SK-N-SH treated with all-trans-retinoic acid at 6 μM for 48 hours (cell line): Measurements from ENCODE around the gene ME3.
A peak's percentile ranks its signal among the peaks of the same experiment; 100 is the strongest.

ENCODE experiments used
- ATAC-seq: fragments of 200-7000 bp; cut with Tn5 transposase; 3 replicates; pipeline ENCODE4 v1.9.1; 2020; ENCODE audit warnings: mild to moderate bottlenecking, moderate library complexity
- ARNTL ChIP-seq: fragments of 450-650 bp; formaldehyde crosslinking; IDR thresholded peaks from 2 replicates; pipeline ENCODE4 v1.5.0; 2020; ENCODE audit warnings: low read depth, mild to moderate bottlenecking, moderate library complexity, borderline replicate concordance
- BACH2 ChIP-seq: fragments of 250-450 bp; sonication (Bioruptor Pico); IDR thresholded peaks from 2 replicates; pipeline ENCODE4 v1.9.0; 2021; ENCODE audit warnings: mild to moderate bottlenecking, borderline replicate concordance
- CSDC2 ChIP-seq: fragments of 250-450 bp; sonication (Bioruptor Pico); IDR thresholded peaks from 2 replicates; pipeline ENCODE4 v1.5.0; 2020; ENCODE audit warnings: mild to moderate bottlenecking, moderate library complexity
- CSRNP3 ChIP-seq: fragments of 250-450 bp; sonication (Bioruptor Pico); IDR thresholded peaks from 2 replicates; pipeline ENCODE4 v1.5.1; 2021; ENCODE audit warnings: mild to moderate bottlenecking, moderate library complexity
- ESRRG ChIP-seq: fragments of 250-450 bp; sonication (Bioruptor Pico); IDR thresholded peaks from 2 replicates; pipeline ENCODE4 v1.6.1; 2021; ENCODE audit warnings: mild to moderate bottlenecking
- ISL1 ChIP-seq: fragments of 250-450 bp; sonication (Bioruptor Pico); IDR thresholded peaks from 2 replicates; pipeline ENCODE4 v2.1.2; 2022; ENCODE audit warnings: mild to moderate bottlenecking, moderate library complexity
- OSR1 ChIP-seq: fragments of 250-450 bp; sonication (Bioruptor Pico); IDR thresholded peaks from 2 replicates; pipeline ENCODE4 v1.8.0; 2022; ENCODE audit warnings: moderate library complexity, mild to moderate bottlenecking, inconsistent platforms
- PATZ1 ChIP-seq: fragments of 250-450 bp; sonication (Bioruptor Pico); IDR thresholded peaks from 2 replicates; pipeline ENCODE4 v1.8.0; 2020; ENCODE audit warnings: mild to moderate bottlenecking, moderate library complexity, borderline replicate concordance
- POU6F1 ChIP-seq: fragments of 250-450 bp; sonication (Bioruptor Pico); IDR thresholded peaks from 2 replicates; pipeline ENCODE4 v1.8.0; 2021; ENCODE audit warnings: low read depth, mild to moderate bottlenecking, moderate library complexity, borderline replicate concordance
- PPARA ChIP-seq: fragments of 250-450 bp; sonication (Bioruptor Pico); IDR thresholded peaks from 2 replicates; pipeline ENCODE4 v1.5.0; 2020; ENCODE audit warnings: mild to moderate bottlenecking, borderline replicate concordance
- RARB ChIP-seq: fragments of 250-450 bp; sonication (Bioruptor Pico); IDR thresholded peaks from 2 replicates; pipeline ENCODE4 v1.8.0; 2021; ENCODE audit warnings: mild to moderate bottlenecking, moderate library complexity
- TCF4 ChIP-seq: fragments of 250-450 bp; sonication (Bioruptor Pico); IDR thresholded peaks from 2 replicates; pipeline ENCODE4 v1.8.0; 2021; ENCODE audit warnings: mild to moderate bottlenecking, moderate library complexity, borderline replicate concordance
- TSHZ2 ChIP-seq: fragments of 250-450 bp; sonication (Bioruptor Pico); IDR thresholded peaks from 2 replicates; pipeline ENCODE4 v1.5.0; 2020; ENCODE audit warnings: mild to moderate bottlenecking, moderate library complexity
- ZC3H10 ChIP-seq: fragments of 250-450 bp; sonication (Bioruptor Pico); IDR thresholded peaks from 2 replicates; pipeline ENCODE4 v1.5.1; 2021; ENCODE audit warnings: mild to moderate bottlenecking, moderate library complexity
- ZFP3 ChIP-seq: fragments of 250-450 bp; sonication (Bioruptor Pico); IDR thresholded peaks from 2 replicates; pipeline ENCODE4 v1.5.0; 2020; ENCODE audit warnings: mild to moderate bottlenecking, moderate library complexity
- ZFP30 ChIP-seq: fragments of 450-650 bp; formaldehyde crosslinking; IDR thresholded peaks from 2 replicates; pipeline ENCODE4 v1.5.0; 2022; ENCODE audit warnings: mild to moderate bottlenecking, moderate library complexity
- ZNF565 ChIP-seq: fragments of 450-650 bp; formaldehyde crosslinking; conservative IDR thresholded peaks from 2 replicates; pipeline ENCODE4 v1.5.0; 2020; ENCODE audit warnings: low read depth, mild to moderate bottlenecking, moderate library complexity
- ZNF70 ChIP-seq: fragments of 450-650 bp; formaldehyde crosslinking; IDR thresholded peaks from 2 replicates; pipeline ENCODE4 v1.5.0; 2020; ENCODE audit warnings: mild to moderate bottlenecking, moderate library complexity

The ME3 gene

GRCh38 chr11:86575927-86576326 is 96.5 kb downstream of the ME3 start (continued):
- TF ChIP-seq CSRNP3 (CRISPR knock-in tag): no peak

GRCh38 chr11:86575208-86575855 is 97.1 kb downstream of the ME3 start:
- TF ChIP-seq BACH2 (no peak), ZFP30 (no peak), TCF4 (CRISPR knock-in tag) (no peak), CSDC2 (CRISPR knock-in tag) (no peak), ZC3H10 (CRISPR knock-in tag) (no peak), RARB (CRISPR knock-in tag) (no peak), PATZ1 (CRISPR knock-in tag) (no peak), TSHZ2 (CRISPR knock-in tag) (no peak), ISL1 (CRISPR knock-in tag) (no peak), POU6F1 (no peak)
- ATAC-seq: no peak

GRCh38 chr11:86574493-86575207 is 97.8 kb downstream of the ME3 start:
- ATAC-seq: no peak
- TF ChIP-seq ISL1 (CRISPR knock-in tag): no peak
- TF ChIP-seq ESRRG (CRISPR knock-in tag): no peak
- TF ChIP-seq ZC3H10 (CRISPR knock-in tag): no peak
- no peak for TF ChIP-seq ZNF565 (CRISPR knock-in tag)
- TF ChIP-seq PATZ1 (CRISPR knock-in tag): no peak
- TF ChIP-seq ZNF70: no peak
- no peak for TF ChIP-seq ZFP3 (CRISPR knock-in tag)
- TF ChIP-seq, all 23 proteins: peak for 0

GRCh38 chr11:86571273-86571948 is 101.0 kb downstream of the ME3 start:
- ATAC-seq: peak; percentile 86
- TF ChIP-seq ESRRG (CRISPR knock-in tag): no peak
- TF ChIP-seq OSR1 (CRISPR knock-in tag): no peak
- TF ChIP-seq ZC3H10 (CRISPR knock-in tag): no peak
- TF ChIP-seq ARNTL (CRISPR knock-in tag): no peak
- no peak for TF ChIP-seq POU6F1
- no peak for TF ChIP-seq PPARA (CRISPR knock-in tag)
- TF ChIP-seq, all 23 proteins: peak for 0
